Bronchial epithelial cell (primary cell): ENCODE data around the gene PLK3. TPM values are rescaled to one million over a fixed set of nuclear protein-coding genes. Genes with fewer than 3 reads are reported as not detected.
"Not testable (repeated sequence)": the region's sequence is repeated elsewhere in the genome, so short reads cannot be mapped to it uniquely, and the experiment has no call there.

Source experiments
- DNase-seq: peaks from one replicate; pipeline ENCODE4 v3.0.0-alpha.2; 2010; ENCODE audit warnings: low read depth
- FAIRE-seq: peaks from 2 replicates; lab custom pipeline; 2011; peaks lifted over from hg19 to GRCh38; lab: Jason Lieb, UNC
- H3K27me3 ChIP-seq: 2 replicates; pipeline ENCODE4 v1.5.1; 2011; ENCODE audit warnings: low read length; ENCODE audit not compliant: control insufficient read depth, insufficient read depth
- H3K36me3 ChIP-seq: 2 replicates; pipeline ENCODE4 v1.5.1; 2011; ENCODE audit warnings: low read length; ENCODE audit not compliant: control insufficient read depth, insufficient read depth
- H3K4me3 ChIP-seq: 2 replicates; pipeline ENCODE4 v1.5.1; 2011; ENCODE audit warnings: mild to moderate bottlenecking, low read depth, low read length, control low read depth
- total RNA-seq: library from RNA; depleted of rRNA; stranded (reverse); fragments of >200 nt; gene quantifications from 2 replicates; pipeline ENCODE4 v1.2.1, GENCODE V29; 2014
- TF ChIP-seq, protein P1 (sequence below): IDR thresholded peaks from 2 replicates; pipeline ENCODE4 v1.5.1; 2011; ENCODE audit warnings: mild to moderate bottlenecking, moderate library complexity, low read length, control low read depth, inconsistent platforms; ENCODE audit not compliant: insufficient read depth, severe bottlenecking

The PLK3 gene
- total RNA-seq, 1 donor from 2014 or later: 19.5 TPM

DNA sequence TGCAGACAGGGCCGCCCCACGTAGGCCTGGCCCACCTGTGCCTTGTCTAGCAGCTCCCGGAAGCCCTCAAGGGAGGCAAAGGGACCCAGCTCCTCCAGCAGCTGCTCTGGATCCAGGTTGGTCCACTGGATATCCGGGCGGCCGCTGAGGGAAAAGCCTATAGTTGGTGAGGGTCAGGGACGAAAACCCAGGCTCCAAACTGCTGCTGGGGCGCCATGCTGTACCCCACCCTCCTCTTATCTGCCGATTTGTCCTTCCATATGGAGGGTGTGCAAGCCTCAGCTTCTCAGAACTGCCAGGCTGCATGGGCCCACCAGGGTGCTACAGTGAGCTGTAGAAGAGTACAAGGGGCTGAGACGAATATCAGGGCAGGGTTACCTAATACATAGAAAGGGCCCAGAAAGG is 30.7 kb downstream of the PLK3 start:
- Histone ChIP-seq H3K27me3 (no peaks in the 10 kb centered on the region), H3K36me3 (no peaks in the 10 kb centered on the region), H3K4me3 (no peak overlapping the region)
- no peak for DNase-seq
- TF ChIP-seq, protein P1, sequence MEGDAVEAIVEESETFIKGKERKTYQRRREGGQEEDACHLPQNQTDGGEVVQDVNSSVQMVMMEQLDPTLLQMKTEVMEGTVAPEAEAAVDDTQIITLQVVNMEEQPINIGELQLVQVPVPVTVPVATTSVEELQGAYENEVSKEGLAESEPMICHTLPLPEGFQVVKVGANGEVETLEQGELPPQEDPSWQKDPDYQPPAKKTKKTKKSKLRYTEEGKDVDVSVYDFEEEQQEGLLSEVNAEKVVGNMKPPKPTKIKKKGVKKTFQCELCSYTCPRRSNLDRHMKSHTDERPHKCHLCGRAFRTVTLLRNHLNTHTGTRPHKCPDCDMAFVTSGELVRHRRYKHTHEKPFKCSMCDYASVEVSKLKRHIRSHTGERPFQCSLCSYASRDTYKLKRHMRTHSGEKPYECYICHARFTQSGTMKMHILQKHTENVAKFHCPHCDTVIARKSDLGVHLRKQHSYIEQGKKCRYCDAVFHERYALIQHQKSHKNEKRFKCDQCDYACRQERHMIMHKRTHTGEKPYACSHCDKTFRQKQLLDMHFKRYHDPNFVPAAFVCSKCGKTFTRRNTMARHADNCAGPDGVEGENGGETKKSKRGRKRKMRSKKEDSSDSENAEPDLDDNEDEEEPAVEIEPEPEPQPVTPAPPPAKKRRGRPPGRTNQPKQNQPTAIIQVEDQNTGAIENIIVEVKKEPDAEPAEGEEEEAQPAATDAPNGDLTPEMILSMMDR: no peak
- FAIRE-seq: no peak

DNA sequence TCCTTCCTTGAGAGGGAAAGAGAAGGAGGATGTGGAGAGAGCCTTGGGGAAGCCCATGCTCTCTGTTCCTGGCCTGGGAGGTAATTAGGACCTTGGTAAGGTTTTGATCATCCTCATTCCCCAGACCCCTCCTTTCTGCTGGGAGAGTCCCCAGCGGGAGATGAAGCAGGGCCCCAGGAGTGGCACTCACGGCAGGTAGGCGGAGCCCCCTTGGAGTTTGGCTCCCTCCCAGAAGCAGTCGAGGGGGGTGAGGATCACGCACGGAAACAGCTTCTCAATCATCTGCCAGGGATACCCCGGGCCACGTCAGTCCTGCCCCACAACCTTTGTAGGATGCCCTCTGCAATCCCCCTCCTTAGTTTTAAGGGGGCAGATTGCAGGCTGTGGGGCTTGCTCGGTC is 31.3 kb downstream of the PLK3 start:
- Histone ChIP-seq H3K27me3 (no peaks in the 10 kb centered on the region), H3K4me3 (no peak overlapping the region), H3K36me3 (no peaks in the 10 kb centered on the region)
- TF ChIP-seq, protein P1: no peak
- FAIRE-seq: no peak
- DNase-seq: no peak

DNA sequence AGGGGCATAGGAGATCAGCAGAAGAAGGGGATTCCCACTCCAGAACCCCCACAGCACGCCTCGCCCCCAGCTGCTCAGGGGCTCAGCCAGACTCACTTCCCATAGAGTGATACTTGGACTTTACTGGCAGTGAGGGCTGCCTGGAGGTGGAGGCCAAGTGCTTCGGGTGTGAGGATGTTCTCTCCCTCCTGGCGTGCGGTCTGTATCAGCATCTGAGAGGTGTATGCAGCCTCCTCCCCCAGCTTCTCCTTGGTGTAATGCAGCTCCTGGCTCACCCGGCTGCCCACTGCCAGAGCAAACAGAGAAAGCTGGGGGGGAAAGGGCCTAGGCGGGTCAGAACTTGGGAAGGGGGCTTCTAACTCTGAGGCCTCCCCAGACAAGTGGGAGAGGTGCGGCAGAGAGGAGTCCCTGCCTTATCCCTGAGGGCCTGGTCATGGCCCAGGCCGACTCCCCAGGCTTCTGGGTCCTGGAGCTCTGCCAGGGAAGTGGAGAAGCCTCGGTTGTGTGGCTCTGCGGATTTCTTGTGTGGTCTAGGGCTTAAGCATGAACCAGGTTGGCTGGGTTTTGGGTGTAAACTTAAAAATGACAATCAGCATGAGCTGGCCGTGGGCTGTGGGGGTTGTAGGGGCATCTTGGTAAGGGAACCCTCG is 32.0 kb downstream of the PLK3 start:
- DNase-seq (no peak), FAIRE-seq (no peak)
- TF ChIP-seq, protein P1: no peak
- Histone ChIP-seq H3K4me3 (no peak overlapping the region), H3K27me3 (no peaks in the 10 kb centered on the region), H3K36me3 (no peaks in the 10 kb centered on the region)

DNA sequence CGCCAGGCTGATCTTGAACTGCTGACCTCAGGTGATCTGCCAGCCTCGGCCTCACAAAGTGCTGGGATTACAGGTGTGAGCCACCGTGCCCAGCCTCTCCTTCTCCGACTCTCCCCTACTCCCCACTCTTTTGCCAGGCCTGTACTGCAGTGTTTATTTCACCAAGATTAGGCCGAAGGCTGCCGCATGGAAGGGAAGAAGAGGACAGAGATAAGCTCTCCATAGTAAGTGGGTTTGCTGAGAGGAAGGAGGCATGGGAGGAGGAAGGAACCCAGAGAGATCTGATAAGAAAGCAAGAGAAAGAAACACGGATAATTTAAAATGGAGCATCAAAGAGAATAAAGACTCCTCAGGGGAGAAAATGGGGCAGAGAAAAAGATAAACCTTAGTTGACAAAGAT is 34.2 kb downstream of the PLK3 start:
- FAIRE-seq (no peak), DNase-seq (no peak)
- H3K36me3 ChIP-seq: no peaks in the 10 kb centered on the region
- no peak overlapping the region for H3K4me3 ChIP-seq
- TF ChIP-seq, protein P1: no peak
- no peaks in the 10 kb centered on the region for H3K27me3 ChIP-seq

DNA sequence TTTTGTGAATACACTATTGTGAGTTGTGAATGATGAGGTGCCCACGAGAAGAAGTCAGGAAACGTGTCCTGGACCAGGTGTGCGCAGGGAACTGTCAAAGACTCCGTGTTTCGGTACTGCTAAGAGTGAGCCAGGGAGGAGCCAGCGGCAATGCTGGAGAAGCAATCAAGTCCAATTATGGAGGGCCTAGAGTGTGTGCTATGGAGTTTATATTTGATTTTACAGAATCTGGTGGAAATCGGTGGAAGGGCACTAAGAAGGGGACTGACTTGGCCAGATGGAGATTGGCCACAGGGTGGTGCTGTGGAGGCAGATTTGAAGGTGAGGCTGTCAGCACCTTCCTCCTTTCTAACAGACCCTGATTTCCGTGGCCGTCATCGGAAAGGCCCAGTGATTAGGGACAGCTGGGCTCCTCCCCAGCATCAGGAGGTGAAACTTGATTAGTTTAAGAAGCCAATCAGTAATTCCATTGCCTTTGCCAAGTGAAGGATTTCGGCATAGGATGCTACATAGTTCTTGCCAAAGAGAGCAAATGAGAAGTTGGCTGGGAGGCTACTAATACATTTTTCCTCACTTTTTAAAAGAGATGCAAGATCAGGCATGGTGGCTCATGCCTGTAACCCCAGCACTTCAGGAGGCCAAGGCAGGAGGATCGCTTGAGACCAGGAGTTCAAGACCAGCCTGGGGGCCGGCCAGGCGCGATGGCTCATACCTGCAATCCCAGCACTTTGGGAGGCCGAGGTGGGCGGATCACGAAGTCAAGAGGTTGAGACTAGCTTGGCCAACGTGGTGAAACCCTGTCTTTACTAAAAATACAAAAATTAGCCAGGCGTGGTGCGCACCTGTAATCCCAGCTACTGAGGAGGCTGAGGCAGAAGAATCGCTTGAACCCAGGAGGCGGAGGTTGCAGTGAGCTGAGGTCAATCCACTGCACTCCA is 35.8 kb downstream of the PLK3 start:
- Histone ChIP-seq H3K4me3 (no peak overlapping the region), H3K27me3 (no peaks in the 10 kb centered on the region), H3K36me3 (no peaks in the 10 kb centered on the region)
- FAIRE-seq (no peak), DNase-seq (peak; percentile 79)
- TF ChIP-seq, protein P1: peak; percentile 86

DNA sequence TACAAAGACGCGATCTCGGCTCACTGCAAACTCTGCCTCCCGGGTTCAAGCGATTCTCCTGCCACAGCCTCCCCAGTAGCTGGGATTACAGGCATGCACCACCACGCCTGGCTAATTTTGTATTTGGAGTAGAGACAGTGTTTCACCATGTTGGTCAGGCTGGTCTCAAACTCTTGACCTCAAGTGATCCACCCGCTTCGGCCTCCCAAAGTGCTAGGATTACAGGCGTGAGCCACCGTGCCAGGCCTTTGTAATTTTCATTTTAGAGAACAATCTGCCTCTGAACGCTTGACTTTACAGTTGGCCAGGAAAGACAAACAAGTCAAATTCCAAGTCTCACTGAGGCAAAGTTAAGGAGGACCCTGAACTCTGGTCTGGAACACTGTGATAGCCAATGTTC is 38.1 kb downstream of the PLK3 start:
- FAIRE-seq, H3K36me3 ChIP-seq, H3K27me3 ChIP-seq, H3K4me3 ChIP-seq, DNase-seq: not testable (repeated sequence)
